GM12873 (cell line): ENCODE measurements around the gene SPIRE1.

ENCODE experiments used
- TF ChIP-seq, protein P1 (sequence below): IDR thresholded peaks from 2 replicates; pipeline ENCODE4 v1.5.1; 2012; ENCODE audit warnings: low read depth, mild to moderate bottlenecking, moderate library complexity, low read length, control low read depth; ENCODE audit not compliant: insufficient read depth; ENCODE audit errors: missing control alignments

The SPIRE1 gene

DNA sequence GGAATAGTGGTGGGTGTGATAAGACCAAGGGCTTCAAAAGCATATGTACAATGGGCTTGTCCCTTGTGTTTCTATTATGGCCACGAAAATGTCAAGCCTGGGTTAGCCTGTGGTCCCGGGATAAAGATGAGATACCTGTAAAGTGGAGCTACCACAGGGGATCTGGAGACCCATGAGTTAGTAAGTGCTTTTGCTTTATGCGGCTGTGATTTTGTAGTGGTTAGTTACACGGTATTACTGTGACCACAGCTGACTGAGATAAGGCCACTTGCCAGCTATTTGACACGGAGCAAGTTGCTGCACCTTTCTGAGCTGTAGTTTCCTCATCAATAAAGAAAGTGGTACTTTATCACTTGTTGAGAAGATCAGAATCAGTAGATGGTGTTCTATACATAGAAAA, 150.9 kb downstream of the SPIRE1 start:
- TF ChIP-seq, protein P1, sequence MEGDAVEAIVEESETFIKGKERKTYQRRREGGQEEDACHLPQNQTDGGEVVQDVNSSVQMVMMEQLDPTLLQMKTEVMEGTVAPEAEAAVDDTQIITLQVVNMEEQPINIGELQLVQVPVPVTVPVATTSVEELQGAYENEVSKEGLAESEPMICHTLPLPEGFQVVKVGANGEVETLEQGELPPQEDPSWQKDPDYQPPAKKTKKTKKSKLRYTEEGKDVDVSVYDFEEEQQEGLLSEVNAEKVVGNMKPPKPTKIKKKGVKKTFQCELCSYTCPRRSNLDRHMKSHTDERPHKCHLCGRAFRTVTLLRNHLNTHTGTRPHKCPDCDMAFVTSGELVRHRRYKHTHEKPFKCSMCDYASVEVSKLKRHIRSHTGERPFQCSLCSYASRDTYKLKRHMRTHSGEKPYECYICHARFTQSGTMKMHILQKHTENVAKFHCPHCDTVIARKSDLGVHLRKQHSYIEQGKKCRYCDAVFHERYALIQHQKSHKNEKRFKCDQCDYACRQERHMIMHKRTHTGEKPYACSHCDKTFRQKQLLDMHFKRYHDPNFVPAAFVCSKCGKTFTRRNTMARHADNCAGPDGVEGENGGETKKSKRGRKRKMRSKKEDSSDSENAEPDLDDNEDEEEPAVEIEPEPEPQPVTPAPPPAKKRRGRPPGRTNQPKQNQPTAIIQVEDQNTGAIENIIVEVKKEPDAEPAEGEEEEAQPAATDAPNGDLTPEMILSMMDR, result no peak

DNA sequence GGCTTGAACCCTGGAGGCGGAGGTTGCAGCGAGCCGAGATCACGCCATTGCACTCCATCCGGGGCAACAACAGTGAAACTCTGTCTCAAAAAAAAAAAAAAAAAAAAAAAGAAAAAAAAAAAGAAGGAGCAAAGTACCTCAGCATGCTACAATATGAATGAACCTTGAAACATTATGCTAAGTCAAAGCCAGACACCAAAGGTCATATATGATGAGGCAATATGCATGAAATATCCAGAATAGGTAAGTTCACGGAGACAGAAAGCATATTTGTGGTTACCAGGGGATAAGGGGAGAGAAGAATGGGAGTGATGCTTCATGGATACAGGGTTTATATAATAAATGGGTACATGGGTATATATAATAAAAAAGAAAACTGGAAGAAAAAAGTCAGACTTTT, 156.9 kb downstream of the SPIRE1 start:
- TF ChIP-seq, protein P1, result no peak

DNA sequence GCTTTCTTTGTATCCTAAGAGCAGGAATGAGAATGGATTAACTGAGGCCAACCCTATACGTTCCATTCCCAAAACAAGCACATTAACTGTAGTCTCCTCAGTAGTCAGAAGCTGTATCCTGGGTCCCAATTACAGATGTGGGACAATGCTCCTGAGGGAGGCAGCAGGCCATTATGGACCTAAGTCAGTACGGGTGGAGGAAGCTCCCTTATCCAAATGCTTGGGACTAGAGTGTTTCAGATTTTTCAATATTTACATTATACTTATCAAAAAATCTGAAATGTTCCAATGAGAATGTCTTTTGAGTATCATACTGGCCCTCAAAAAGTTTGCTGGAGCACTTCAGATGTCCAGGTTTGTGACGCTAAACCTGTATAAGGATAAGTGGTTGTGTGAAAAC, 160.1 kb downstream of the SPIRE1 start:
- TF ChIP-seq, protein P1, result no peak

DNA sequence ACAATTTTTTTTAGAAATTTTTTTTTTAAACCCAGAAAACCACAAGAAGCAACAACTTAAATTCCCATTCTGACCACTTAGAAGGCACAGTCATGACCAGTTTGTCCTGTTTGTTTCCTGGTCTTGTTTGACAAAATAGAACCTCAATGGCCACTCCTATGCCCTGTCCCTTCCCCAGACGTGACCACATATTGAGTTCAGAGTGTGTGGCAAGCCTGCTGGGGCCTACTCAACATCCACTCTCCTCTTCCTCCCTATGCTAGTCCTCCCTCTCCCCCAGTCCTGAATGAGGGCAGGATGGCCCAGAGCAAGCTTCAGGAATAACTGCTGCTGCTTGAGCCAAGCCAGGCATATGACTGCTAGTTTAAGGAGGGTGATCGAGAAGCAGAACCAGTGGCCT, 160.6 kb downstream of the SPIRE1 start:
- TF ChIP-seq, protein P1, result no peak

DNA sequence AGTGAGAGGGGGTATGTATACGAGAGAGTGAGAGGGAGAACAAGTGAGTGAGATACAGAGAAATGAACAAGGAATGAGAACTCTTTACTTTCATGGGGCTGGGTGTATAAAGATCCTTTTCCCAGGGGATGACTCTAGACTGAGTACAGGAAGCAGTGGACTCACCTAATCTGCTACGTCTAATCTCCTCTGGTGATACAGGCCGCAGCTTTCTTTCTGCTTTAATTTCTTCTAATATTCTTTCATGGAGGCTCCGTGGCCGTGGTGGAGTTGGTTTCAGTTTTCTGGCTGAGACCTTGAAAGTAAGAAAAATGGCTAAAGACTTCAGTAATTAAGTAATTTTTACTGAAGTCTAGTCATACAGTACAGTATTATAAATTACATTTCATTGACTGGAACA, 165.0 kb downstream of the SPIRE1 start:
- TF ChIP-seq, protein P1, result no peak

DNA sequence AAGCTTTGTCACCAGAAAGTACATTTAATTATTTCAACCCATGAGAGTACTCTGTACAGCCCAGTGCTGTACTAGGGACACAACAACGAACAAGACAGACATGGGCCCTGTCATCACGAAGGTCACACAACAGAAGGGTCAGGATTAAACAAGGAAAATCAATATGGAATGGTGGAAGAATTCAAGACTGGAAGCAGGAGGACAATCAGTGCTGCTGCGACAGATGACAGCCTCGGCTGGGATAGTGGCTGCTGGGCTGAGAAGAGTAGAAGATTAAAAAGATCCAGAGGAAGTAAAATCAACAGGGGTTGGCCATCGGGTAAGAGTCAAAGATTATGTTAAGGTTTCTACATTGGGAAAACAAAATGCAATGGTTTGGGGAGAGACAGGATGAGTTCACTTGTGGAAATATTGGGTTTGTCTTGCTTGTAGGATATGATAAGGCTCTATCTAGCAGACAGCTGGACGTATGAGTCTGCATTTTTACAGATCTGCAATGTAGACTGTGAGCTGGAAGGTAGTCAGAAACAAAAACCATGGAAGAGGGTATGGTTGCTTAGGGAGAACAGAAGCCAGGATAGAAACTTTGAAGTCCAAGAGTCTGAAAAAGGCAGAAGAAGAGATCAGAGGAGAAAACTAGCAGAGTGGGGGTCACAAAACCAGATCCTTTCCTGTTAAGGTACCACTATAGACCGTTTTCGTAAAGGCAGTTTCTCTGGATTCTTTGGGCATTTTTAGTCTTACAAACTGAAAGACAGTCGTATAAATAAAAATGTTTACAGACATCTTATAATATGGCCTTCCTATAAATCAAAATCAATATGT, 166.1 kb downstream of the SPIRE1 start:
- TF ChIP-seq, protein P1, result no peak

DNA sequence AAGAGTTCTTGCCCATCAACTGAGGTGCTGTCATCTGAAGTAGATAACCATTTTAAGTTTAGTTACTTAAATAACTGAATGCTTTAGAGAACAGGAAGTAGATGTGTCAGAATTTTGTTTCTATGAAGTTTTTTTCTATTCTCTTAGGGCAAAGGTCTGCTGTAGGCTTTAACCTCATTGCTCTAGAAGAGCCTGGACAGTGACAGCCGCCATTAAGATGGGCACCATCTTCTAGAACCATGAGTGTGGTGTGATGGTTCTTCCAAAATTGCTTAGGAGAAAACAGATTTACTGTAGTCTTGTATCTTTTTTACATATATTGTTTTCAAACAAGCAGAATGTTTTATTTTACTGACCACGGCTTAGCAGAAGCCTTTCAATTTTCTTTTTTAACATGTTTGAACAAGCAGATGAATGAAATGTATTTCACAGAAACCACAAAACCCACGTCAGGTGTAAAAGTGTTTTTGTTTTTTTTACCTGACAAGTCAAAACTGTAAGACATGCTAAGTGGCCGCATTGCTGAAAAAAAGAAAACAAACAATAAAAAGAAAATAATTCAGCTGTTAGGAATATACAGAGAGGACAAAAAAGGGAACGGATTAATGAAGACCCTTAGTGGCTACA, 172.3 kb downstream of the SPIRE1 start:
- TF ChIP-seq, protein P1, result no peak
